GM19395 (cell line): Measurements from ENCODE around the gene HMG20B.

Experiments
- ATAC-seq: cut with Tn5 transposase; IDR thresholded peaks from one replicate; pipeline ENCODE4 v1.9.1; 2021; ENCODE audit warnings: mild to moderate bottlenecking, moderate library complexity; ENCODE audit not compliant: unreplicated experiment

The HMG20B gene

GRCh38 chr19:3605361-3605760, 32.6 kb downstream of the HMG20B start:
- no peak for ATAC-seq

DNA sequence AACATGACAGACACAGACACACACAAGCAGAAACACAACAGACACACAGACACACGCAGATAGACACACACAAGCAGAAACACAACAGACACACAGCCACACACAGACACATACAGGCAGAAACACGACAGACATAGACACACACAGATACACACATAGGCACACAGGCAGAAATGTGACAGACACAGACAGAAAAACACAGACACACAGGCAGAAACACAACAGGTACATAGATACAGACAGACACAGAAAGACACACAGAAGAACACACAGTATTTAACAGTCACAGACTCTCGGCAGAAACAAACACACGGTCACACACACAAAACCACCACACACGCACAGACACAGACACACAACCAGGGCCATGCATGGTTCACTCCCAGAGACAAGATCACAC, 33.0 kb downstream of the HMG20B start:
- no peak for ATAC-seq

DNA sequence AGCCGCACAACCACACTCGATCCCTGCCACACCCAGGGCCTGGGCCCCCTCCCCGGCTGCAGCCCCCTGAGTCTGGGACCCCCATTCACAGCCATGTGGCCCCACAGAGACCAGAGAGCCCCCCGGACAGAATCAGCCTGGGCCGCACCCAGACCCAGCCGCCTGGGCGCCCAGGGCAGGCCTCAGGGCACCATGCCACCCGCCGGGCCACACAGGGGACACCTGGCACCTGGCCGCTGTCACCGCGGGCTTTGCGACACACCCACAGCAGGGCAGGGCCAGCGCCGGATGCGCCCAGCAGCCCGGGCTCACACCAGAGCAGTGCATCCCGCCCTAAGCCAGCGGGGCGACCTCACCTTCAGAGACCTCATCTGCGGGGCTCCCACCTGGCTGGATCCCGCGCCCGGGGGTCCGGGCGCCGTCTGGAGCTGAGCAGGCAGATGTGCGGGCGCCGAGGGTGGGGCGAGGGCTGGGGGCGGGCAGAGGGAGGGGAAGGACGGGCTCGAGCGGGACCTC, 33.5 kb downstream of the HMG20B start:
- ATAC-seq: no peak

DNA sequence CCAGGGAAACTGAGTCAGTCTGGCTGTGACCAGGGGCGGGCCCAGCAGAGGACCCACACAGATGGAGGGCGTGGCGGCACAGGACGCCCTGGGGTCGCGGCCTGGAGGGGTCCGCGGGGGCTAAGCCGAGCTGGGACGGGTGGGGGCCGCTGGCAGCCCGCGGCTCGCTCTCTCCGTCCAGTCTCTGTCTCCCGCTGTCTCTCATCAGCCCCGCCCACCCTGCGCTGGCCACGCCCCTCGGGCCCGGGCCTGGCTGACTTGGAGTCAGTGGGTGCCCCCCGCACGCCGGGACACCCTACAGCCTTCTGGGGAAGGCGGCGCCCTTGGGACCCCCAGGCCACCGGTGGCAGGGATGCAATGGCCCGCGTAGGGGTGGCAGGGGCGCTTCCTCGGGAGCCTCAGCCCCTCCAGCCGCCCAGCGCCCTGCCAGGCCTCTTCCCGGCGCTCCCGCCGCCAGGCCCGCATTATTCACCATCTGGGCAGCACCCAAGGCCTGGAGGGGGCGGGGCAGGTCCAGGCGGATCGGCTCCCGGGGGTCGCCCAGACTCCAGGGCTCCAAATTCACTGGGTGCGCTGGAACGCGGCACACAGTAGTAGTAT, 34.0 kb downstream of the HMG20B start, which contains the start of gene TBXA2R:
TBXA2R (minus strand) TSS at position 186 of the 600 bp plus-strand sequence. CDS start 6,241 bp downstream, outside the sequence.
- no peak for ATAC-seq

GRCh38 chr19:3607303-3608078, 34.7 kb downstream of the HMG20B start:
- no peak for ATAC-seq

DNA sequence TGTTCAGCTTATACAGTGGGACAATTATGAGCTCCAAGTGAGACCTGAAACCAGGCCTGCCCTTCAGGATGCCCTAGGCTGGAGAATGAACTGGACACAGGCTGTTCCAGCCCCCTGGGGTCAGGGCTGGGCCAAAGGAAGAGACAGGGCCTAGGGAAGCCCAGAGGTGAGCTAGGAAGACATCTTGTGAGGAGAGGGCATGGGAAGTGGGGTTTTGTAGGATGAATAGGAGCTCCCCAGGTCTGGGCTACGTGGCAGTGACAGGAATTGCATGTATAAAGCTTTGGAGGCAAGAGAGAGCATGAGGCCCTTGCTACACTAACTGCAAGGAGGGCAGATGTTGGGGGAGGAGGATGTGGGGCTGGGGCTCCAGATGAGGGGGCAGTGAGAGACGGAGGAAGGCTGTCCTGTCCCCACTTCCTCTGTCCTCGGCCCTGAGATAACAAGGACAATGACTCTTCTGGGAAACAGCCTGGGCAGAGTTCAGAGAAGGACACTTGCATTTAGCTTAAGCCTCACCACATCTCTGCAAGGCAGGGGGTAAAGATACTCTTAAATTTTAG, 35.4 kb downstream of the HMG20B start:
- no peak for ATAC-seq

- no peak for ATAC-seq
Observed at GRCh38 chr19:3608750-3609322, 36.1 kb downstream of the HMG20B start.

- no peak for ATAC-seq
Observed at GRCh38 chr19:3609779-3610719, 37.3 kb downstream of the HMG20B start.

GRCh38 chr19:3610745-3611717, 38.3 kb downstream of the HMG20B start:
- no peak for ATAC-seq

DNA sequence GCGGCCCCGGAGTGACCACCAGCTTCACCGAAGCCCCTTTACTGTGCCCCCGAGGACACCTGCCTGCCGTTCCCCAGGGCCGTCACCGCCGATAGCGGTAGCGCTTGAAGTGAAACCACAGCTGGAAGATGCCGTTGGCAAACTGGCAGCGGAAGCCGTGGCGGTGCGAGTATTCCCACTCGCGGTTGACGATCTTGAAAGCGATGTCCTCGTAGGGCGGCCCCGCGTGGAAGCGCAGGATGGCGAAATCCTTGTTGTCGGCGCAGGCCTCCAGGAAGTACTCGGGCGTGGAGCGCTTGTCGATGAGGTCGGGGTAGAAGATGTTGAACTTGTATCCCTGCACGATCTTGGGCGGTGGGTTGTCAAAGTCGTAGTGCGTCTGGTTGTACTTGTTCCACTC, 39.1 kb downstream of the HMG20B start:
- ATAC-seq: no peak

GRCh38 chr19:3612330-3612729, 39.6 kb downstream of the HMG20B start:
- no peak for ATAC-seq

DNA sequence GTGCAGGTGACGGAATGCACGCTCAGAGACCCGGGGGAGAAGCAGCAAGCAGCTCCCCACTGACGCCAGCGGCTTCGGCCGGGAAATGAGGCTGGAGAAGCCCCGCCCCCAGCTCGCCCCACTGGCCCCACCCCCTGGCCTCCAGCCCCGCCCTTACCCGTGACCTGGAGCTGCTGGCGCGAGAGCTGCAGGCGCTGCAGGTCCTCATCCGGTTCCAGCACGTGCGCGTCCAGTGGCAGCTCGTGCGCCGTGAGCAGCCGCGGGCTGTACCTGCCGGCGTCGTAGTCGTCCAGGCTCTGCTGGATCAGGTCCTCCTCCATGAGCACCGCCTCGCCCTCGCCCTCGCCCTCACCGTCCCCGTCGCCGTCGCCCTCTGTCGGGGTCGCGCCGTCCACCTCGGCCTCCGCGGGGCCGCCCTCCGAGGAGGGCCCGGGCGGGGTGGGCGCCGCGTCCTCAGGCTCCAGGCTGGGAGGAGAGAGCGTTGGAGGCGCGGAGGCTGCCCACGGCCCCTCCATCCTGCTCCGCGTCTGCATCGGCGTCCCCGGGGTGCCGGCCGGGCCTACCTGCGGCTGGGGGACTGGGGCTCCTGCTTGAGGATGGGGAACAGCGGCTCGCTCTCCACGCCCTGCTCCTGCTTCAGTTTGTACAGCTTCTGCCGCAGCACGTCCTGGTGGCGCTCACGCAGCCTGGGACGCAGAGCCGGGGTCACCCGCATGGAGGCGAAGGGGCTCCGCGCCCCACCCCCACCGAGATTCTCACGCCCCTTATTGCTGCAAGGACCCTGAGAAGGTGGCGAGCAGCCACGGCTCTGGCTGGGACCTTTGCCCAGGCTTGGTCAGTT, 40.4 kb downstream of the HMG20B start:
- no peak for ATAC-seq

GRCh38 chr19:3613818-3614661, 41.3 kb downstream of the HMG20B start:
- ATAC-seq: no peak

GRCh38 chr19:3614858-3615505, 42.2 kb downstream of the HMG20B start:
- ATAC-seq: no peak

DNA sequence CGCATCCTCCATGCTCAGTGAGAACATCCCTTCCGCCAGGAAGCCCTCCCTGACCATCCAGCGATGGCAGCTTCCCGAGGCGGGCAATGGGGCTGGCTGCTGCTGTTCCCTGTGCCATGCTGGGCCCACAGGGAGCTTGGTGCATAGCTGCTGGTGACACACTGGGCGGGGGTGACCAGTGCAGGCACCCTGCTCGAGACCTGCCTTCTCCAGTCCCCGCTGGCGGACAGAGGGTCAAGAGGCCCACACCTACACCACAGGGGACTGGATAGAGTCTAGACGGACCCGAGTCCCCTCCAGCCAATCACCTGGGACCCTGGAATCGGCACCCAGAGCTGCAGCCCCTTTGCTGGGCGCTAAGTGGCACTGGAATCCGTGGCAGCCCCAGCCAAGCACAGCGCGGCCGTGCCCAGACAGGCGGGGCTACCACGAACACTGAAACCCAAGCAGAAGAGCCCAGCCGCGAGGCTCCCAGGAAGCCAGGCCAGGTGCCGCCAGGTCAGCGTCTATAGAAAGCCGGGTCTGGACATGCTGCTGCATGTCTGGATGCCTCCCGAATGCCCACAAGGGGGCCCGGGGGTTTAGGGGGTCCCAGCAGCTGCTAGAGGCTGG, 42.9 kb downstream of the HMG20B start:
- ATAC-seq: no peak

DNA sequence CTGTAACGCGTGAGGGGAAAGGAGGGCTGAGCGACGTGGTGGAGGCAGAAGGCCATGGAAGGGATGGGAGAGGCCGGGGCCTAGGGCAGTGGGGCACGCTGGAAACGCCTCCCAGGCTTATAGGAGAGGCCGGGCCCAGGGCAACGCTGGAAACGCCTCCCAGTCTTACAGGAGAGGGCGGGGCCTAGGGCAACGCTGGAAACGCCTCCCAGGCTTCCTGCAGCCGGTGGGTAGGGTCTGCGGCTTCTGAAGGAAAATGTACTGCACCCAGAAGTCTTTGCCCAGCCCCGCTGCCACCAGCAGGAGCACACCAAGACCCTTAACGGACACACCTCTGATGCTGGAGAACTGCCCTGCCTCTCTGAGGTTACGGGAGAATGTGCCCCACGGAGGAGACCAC, 44.7 kb downstream of the HMG20B start:
- ATAC-seq: no peak
